Stimulated activated CD4-positive, alpha-beta T cell treated with anti-CD3 and anti-CD28 coated beads, TNF-alpha, amount 100 ng/mL, for 1 hour (primary cell): ENCODE measurements around the gene CADM1.

ENCODE experiments used
- DNase-seq, 3 donors: peaks; one replicate each; pipeline ENCODE4 v3.0.0-alpha.2; 2020; ENCODE audit warnings: low read depth in 3 of 3, low spot score in 1 of 3

CADM1 gene

GRCh38 chr11:115361025-115361424 lies 143.2 kb downstream of the CADM1 start:
- no peak for DNase-seq

- no peak for DNase-seq
Observed at GRCh38 chr11:115360186-115360824, 143.9 kb downstream of the CADM1 start.

- DNase-seq = no peak
Observed at GRCh38 chr11:115357066-115357465, 147.1 kb downstream of the CADM1 start.

- DNase-seq = no peak
Observed at GRCh38 chr11:115352805-115353485, 151.3 kb downstream of the CADM1 start.

GRCh38 chr11:115349335-115350017 lies 154.7 kb downstream of the CADM1 start:
- no peak for DNase-seq

GRCh38 chr11:115348416-115348815 lies 155.8 kb downstream of the CADM1 start:
- DNase-seq = no peak

GRCh38 chr11:115347106-115347505 lies 157.1 kb downstream of the CADM1 start:
- DNase-seq = no peak

- DNase-seq = no peak
Observed at GRCh38 chr11:115345840-115346239, 158.4 kb downstream of the CADM1 start.

GRCh38 chr11:115345361-115345760 lies 158.9 kb downstream of the CADM1 start:
- no peak for DNase-seq

GRCh38 chr11:115344846-115345245 lies 159.4 kb downstream of the CADM1 start:
- DNase-seq = no peak

- no peak for DNase-seq
Observed at GRCh38 chr11:115342142-115342541, 162.1 kb downstream of the CADM1 start.

GRCh38 chr11:115340874-115341273 lies 163.3 kb downstream of the CADM1 start:
- no peak for DNase-seq

GRCh38 chr11:115338476-115338875 lies 165.7 kb downstream of the CADM1 start:
- no peak for DNase-seq

- no peak for DNase-seq
Observed at GRCh38 chr11:115334932-115335788, 169.1 kb downstream of the CADM1 start.

GRCh38 chr11:115333949-115334348 lies 170.3 kb downstream of the CADM1 start:
- DNase-seq = no peak

GRCh38 chr11:115333121-115333520 lies 171.1 kb downstream of the CADM1 start:
- DNase-seq = no peak

- no peak for DNase-seq
Observed at GRCh38 chr11:115330684-115331482, 173.3 kb downstream of the CADM1 start.

GRCh38 chr11:115326526-115326925 lies 177.7 kb downstream of the CADM1 start:
- DNase-seq = no peak

- no peak for DNase-seq
Observed at GRCh38 chr11:115325523-115325922, 178.7 kb downstream of the CADM1 start.

- DNase-seq = no peak
Observed at GRCh38 chr11:115324581-115325432, 179.4 kb downstream of the CADM1 start.
